OCI-LY7 (cell line): ENCODE measurements around the gene SOX18.

Experiments
- EZH2phosphoT487 ChIP-seq: fragments of 200-600 bp; sonication (generic); IDR thresholded peaks from 2 replicates; pipeline ENCODE4 v1.6.1; 2018; ENCODE audit warnings: low read depth, borderline replicate concordance, mild to moderate bottlenecking, mixed run types, antibody characterized with exemption, low read length, moderate library complexity, mixed read lengths
- TF ChIP-seq, protein P1 (sequence below): fragments of 200-600 bp; sonication (generic); conservative IDR thresholded peaks from 2 replicates; pipeline ENCODE4 v1.5.1; 2014; ENCODE audit warnings: mild to moderate bottlenecking, antibody characterized with exemption, low read length, moderate library complexity, mixed read lengths

DNA sequence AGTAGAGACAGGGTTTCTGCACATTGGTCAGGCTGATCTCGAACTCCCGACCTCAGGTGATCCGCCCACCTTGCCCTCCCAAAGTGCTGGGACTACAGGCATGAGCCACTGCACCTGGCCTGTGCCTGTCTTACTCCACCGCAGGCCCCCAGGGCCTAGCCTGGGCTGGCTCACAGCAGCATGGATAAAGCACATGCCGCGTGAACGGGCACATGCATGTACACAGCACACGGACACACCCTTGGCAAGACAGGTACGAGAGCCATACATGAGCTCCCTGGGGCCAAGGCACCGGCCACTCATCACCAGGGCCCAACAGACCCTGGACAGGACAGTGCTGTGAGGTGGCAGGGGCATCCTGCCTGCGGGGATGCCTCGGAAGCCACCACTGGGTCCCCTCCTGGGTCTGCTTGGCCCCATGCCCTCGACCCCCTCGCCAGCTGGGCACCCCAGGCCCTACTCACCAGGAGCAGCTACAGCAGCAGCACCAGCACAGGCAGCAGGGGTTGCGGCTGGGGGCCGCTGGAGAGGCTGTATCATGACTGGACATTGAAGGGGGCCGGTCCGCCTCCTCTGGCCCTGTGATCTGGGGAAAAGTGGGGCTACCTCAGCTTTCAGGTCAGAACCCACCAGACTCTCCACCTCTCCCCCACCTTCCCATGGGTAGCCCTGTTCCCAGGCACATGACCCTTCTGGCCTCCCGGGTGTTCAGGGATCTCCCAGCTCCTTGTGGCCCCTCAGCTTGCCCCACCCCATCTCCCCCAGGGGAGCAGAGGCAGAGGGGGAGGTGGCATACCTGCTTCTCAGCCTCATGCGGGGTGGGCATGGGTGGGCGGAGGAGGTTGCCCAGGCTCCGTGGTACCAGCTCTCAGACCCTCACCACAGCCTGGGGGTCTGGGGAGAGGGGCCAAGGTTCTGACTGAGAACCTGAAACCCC, 26.9 kb upstream of the SOX18 start:
- TF ChIP-seq, protein P1, sequence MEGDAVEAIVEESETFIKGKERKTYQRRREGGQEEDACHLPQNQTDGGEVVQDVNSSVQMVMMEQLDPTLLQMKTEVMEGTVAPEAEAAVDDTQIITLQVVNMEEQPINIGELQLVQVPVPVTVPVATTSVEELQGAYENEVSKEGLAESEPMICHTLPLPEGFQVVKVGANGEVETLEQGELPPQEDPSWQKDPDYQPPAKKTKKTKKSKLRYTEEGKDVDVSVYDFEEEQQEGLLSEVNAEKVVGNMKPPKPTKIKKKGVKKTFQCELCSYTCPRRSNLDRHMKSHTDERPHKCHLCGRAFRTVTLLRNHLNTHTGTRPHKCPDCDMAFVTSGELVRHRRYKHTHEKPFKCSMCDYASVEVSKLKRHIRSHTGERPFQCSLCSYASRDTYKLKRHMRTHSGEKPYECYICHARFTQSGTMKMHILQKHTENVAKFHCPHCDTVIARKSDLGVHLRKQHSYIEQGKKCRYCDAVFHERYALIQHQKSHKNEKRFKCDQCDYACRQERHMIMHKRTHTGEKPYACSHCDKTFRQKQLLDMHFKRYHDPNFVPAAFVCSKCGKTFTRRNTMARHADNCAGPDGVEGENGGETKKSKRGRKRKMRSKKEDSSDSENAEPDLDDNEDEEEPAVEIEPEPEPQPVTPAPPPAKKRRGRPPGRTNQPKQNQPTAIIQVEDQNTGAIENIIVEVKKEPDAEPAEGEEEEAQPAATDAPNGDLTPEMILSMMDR: no peak
- no peak for TF ChIP-seq EZH2phosphoT487
